HepG2 (cell line): ENCODE measurements around the gene PSMC3IP. TPM values are rescaled to one million over a fixed set of nuclear protein-coding genes. Genes with fewer than 3 reads are reported as not detected.

ENCODE experiments used
- ARHGAP35 ChIP-seq: sonication (generic); formaldehyde crosslinking; IDR thresholded peaks from 2 replicates; pipeline ENCODE4 v1.9.0; 2022; ENCODE audit warnings: mild to moderate bottlenecking, inconsistent platforms, moderate library complexity, missing genetic modification reagents, borderline replicate concordance
- CAMTA2 ChIP-seq: sonication (generic); formaldehyde crosslinking; IDR thresholded peaks from 2 replicates; pipeline ENCODE4 v1.4.0; 2020; ENCODE audit warnings: mild to moderate bottlenecking, missing genetic modification reagents, borderline replicate concordance
- CHCHD3 ChIP-seq: sonication (generic); formaldehyde crosslinking; IDR thresholded peaks from 2 replicates; pipeline ENCODE4 v1.8.0; 2022; ENCODE audit warnings: mild to moderate bottlenecking, missing genetic modification reagents, moderate library complexity
- DNMT1 ChIP-seq: sonication (generic); formaldehyde crosslinking; IDR thresholded peaks from 2 replicates; pipeline ENCODE4 v1.5.1; 2020; ENCODE audit warnings: mild to moderate bottlenecking, missing genetic modification reagents
- JDP2 ChIP-seq: sonication (generic); formaldehyde crosslinking; IDR thresholded peaks from 2 replicates; pipeline ENCODE4 v1.8.1; 2022; ENCODE audit warnings: missing genetic modification reagents, borderline replicate concordance
- KLF16 ChIP-seq, 2 experiments: sonication (generic) in 1 of 2; formaldehyde crosslinking in 1 of 2; IDR thresholded peaks; 2 replicates each; pipeline versions ENCODE4 v1.6.1 to v1.8.0; 2016 to 2023; ENCODE audit warnings: missing genetic modification reagents in 2 of 2, missing compliant biosample characterization in 1 of 2
- MXD4 ChIP-seq: IDR thresholded peaks from 2 replicates; pipeline ENCODE4 v1.6.1; 2016; ENCODE audit warnings: mild to moderate bottlenecking, missing biosample characterization, missing genetic modification reagents
- POLR2A ChIP-seq, 2 experiments: IDR thresholded peaks; 2 replicates each; pipeline ENCODE4 v1.6.1; 2011; ENCODE audit warnings: low read depth in 2 of 2, low read length in 2 of 2, mild to moderate bottlenecking in 1 of 2, moderate library complexity in 1 of 2; ENCODE audit not compliant: insufficient read depth in 1 of 2
- RBM22 ChIP-seq: fragments of 200-400 bp; formaldehyde crosslinking; optimal IDR thresholded peaks from 2 replicates; pipeline ENCODE3; 2017; ENCODE audit warnings: mild to moderate bottlenecking, low read length, moderate library complexity
- SOX5 ChIP-seq: IDR thresholded peaks from 2 replicates; pipeline ENCODE4 v1.6.1; 2016; ENCODE audit warnings: borderline replicate concordance
- SRY ChIP-seq: sonication (generic); formaldehyde crosslinking; IDR thresholded peaks from 2 replicates; pipeline ENCODE4 v1.8.0; 2022; ENCODE audit warnings: mild to moderate bottlenecking, missing genetic modification reagents
- SUZ12 ChIP-seq: fragments of 150-350 bp; IDR thresholded peaks from 2 replicates; pipeline ENCODE4 v1.6.1; 2014; ENCODE audit warnings: low read depth, low read length
- TSC22D2 ChIP-seq: sonication (generic); formaldehyde crosslinking; IDR thresholded peaks from 2 replicates; pipeline ENCODE4 v1.5.1; 2020; ENCODE audit warnings: missing genetic modification reagents, mild to moderate bottlenecking, borderline replicate concordance
- UBTF ChIP-seq: sonication (generic); formaldehyde crosslinking; IDR thresholded peaks from 2 replicates; pipeline ENCODE4 v1.4.0; 2020; ENCODE audit warnings: mild to moderate bottlenecking, missing genetic modification reagents
- ZBTB33 ChIP-seq: sonication (generic); formaldehyde crosslinking; IDR thresholded peaks from 2 replicates; pipeline ENCODE4 v1.4.0; 2020; ENCODE audit warnings: missing genetic modification reagents
- ZBTB7A ChIP-seq: sonication (generic); formaldehyde crosslinking; IDR thresholded peaks from 2 replicates; pipeline ENCODE4 v1.8.0; 2022; ENCODE audit warnings: mild to moderate bottlenecking, missing genetic modification reagents
- ZC3H13 ChIP-seq: sonication (generic); formaldehyde crosslinking; IDR thresholded peaks from 2 replicates; pipeline ENCODE4 v1.8.1; 2023; ENCODE audit warnings: mild to moderate bottlenecking, missing genetic modification reagents, moderate library complexity
- ZNF260 ChIP-seq: sonication (generic); formaldehyde crosslinking; IDR thresholded peaks from 2 replicates; pipeline ENCODE4 v1.4.0; 2020; ENCODE audit warnings: missing genetic modification reagents, low read depth, mild to moderate bottlenecking, borderline replicate concordance
- ZNF501 ChIP-seq: sonication (generic); formaldehyde crosslinking; IDR thresholded peaks from 2 replicates; pipeline ENCODE4 v1.5.1; 2020; ENCODE audit warnings: mild to moderate bottlenecking, moderate library complexity, missing genetic modification reagents
- ZNF577 ChIP-seq: sonication (generic); formaldehyde crosslinking; IDR thresholded peaks from 2 replicates; pipeline ENCODE4 v1.4.0; 2020; ENCODE audit warnings: mild to moderate bottlenecking, low read depth, missing genetic modification reagents, borderline replicate concordance
- ZNF660 ChIP-seq: sonication (generic); formaldehyde crosslinking; IDR thresholded peaks from 2 replicates; pipeline ENCODE4 v1.5.1; 2020; ENCODE audit warnings: mild to moderate bottlenecking, low read depth, missing genetic modification reagents, borderline replicate concordance
- ZNF749 ChIP-seq: sonication (generic); formaldehyde crosslinking; IDR thresholded peaks from 2 replicates; pipeline ENCODE4 v1.8.0; 2022; ENCODE audit warnings: mild to moderate bottlenecking, missing genetic modification reagents, moderate library complexity, borderline replicate concordance
- ZNF800 ChIP-seq: sonication (generic); formaldehyde crosslinking; IDR thresholded peaks from 2 replicates; pipeline ENCODE4 v1.4.0; 2020; ENCODE audit warnings: missing genetic modification reagents
- ZSCAN12 ChIP-seq: sonication (generic); formaldehyde crosslinking; IDR thresholded peaks from 2 replicates; pipeline ENCODE4 v1.9.0; 2021; ENCODE audit warnings: mild to moderate bottlenecking, missing genetic modification reagents
- polyA plus RNA-seq, 8 experiments: library from polyadenylated mRNA; depleted of rRNA in 3 of 8; stranded (reverse) in 7 of 8; unstranded in 1 of 8; fragments of >200 nt; fragmentation: Illumina TruSeq in 4 of 8; extraction: Trizol in 4 of 8; gene quantifications; 2 replicates each; pipeline versions ENCODE4 v1.2.1 to v1.2.3, GENCODE V29; 2011 to 2016; ENCODE audit warnings: low read depth in 4 of 8, missing spikeins in 1 of 8, mixed read lengths in 1 of 8; ENCODE audit not compliant: insufficient read depth in 1 of 8
- total RNA-seq, 5 experiments: library from RNA; depleted of rRNA; stranded (reverse); fragments of >200 nt; fragmentation: Illumina TruSeq; extraction: Trizol; gene quantifications; 2 replicates each; pipeline ENCODE4 v1.2.3, GENCODE V29; 2016; ENCODE audit warnings: low read depth in 1 of 5

The PSMC3IP gene
- total and polyA plus RNA-seq, 2 of the 13 experiments (the other 11 are each of a cell fraction or from before 2014, with no cell fraction given) = 6.5 to 22.4 TPM

GRCh38 chr17:42562388-42563142, 15.0 kb downstream of the PSMC3IP start (continued):
- TF ChIP-seq ZNF800 (CRISPR knock-in tag) = no peak
- TF ChIP-seq CHCHD3 = peak; percentile 96
- TF ChIP-seq ZBTB33 (CRISPR knock-in tag) = no peak; the same call in 1 of the 2 replicates
- no peak for TF ChIP-seq TSC22D2
- TF ChIP-seq UBTF (CRISPR knock-in tag) = peak; percentile 87
- no peak for TF ChIP-seq ARHGAP35 (CRISPR knock-in tag)
- TF ChIP-seq ZSCAN12 (CRISPR knock-in tag) = no peak
- TF ChIP-seq ZNF577 (CRISPR knock-in tag) = peak; percentile 87; the same call in 1 of the 2 replicates
- TF ChIP-seq POLR2A (IDR thresholded peaks at IDR 0.05; ENCODE audit: insufficient read depth in 1 of 2, low read depth in 2 of 2, low read length in 2 of 2) = peak in 1 of 2 experiments; percentile 56; a peak in 2 of 4 replicates
- TF ChIP-seq ZNF749 = no peak; the same call in 1 of the 2 replicates
- TF ChIP-seq ZNF260 (CRISPR knock-in tag) = 0 out of 2 replicates have a peak, but pooled peaks have one; percentile 14
- TF ChIP-seq SOX5 (CRISPR knock-in tag) = no peak
- TF ChIP-seq SUZ12 = no peak
- 0 out of 2 replicates have a peak, but pooled peaks have one; percentile 34 for TF ChIP-seq DNMT1 (CRISPR knock-in tag)
- peak; percentile 73 for TF ChIP-seq SRY
- TF ChIP-seq RBM22 = no peak
- peak; percentile 70; the same call in 1 of the 2 replicates for TF ChIP-seq ZC3H13 (CRISPR knock-in tag)
- TF ChIP-seq CAMTA2 (CRISPR knock-in tag) = no peak; the same call in 1 of the 2 replicates
- TF ChIP-seq ZNF501 = no peak; the same call in 1 of the 2 replicates
- TF ChIP-seq KLF16 (CRISPR knock-in tag; IDR thresholded peaks at IDR 0.05) = no peak
- TF ChIP-seq MXD4 (CRISPR knock-in tag) = no peak; the same call in 1 of the 2 replicates
- no peak; the same call in 1 of the 2 replicates for TF ChIP-seq ZBTB7A (CRISPR knock-in tag)
- no peak for TF ChIP-seq JDP2 (CRISPR knock-in tag)
- no peak for TF ChIP-seq ZNF660 (CRISPR knock-in tag)
